H1 (cell line): Measurements from ENCODE around the gene C19orf73. TPM values are rescaled to one million over a fixed set of nuclear protein-coding genes. Genes with fewer than 3 reads are reported as not detected.
A peak's percentile ranks its signal among the peaks of the same experiment; 100 is the strongest.

Experiments used
- ASH2L ChIP-seq: fragments of 200-600, 300-600 bp; sonication (generic); IDR thresholded peaks from one replicate; pipeline ENCODE4 v1.7.1; 2017; ENCODE audit warnings: low read length
- BCL11A ChIP-seq, 2 experiments: IDR thresholded peaks; one replicate each; pipeline ENCODE4 v1.6.1; 2011; ENCODE audit warnings: low read depth in 2 of 2, low read length in 2 of 2, mild to moderate bottlenecking in 2 of 2
- BRCA1 ChIP-seq: IDR thresholded peaks from 2 replicates; pipeline ENCODE4 v1.6.1; 2012; ENCODE audit warnings: low read depth, low read length, improper control_type of control experiment
- CBX8 ChIP-seq: fragments of 300-800, 300-1000 bp; sonication (generic); IDR thresholded peaks from 2 replicates; pipeline ENCODE4 v1.7.1; 2016; ENCODE audit warnings: low read depth, low read length, borderline replicate concordance
- CTBP2 ChIP-seq: IDR thresholded peaks from 2 replicates; pipeline ENCODE4 v1.7.0; 2011; ENCODE audit warnings: borderline replicate concordance, mild to moderate bottlenecking, moderate library complexity, mixed read lengths, low read length; ENCODE audit not compliant: insufficient read depth, insufficient read length
- EGR1 ChIP-seq: IDR thresholded peaks from 2 replicates; pipeline ENCODE4 v1.6.1; 2011; ENCODE audit warnings: low read depth, low read length, borderline replicate concordance
- EP300 ChIP-seq, 2 experiments: IDR thresholded peaks; 1 replicate in 1 of 2; 2 replicates in 1 of 2; pipeline ENCODE4 v1.6.1; 2011 to 2012; ENCODE audit warnings: low read depth in 2 of 2, low read length in 2 of 2, mild to moderate bottlenecking in 2 of 2, borderline replicate concordance in 1 of 2, inconsistent platforms in 1 of 2, moderate library complexity in 1 of 2
- EZH2 ChIP-seq: fragments of 200-600 bp; sonication (generic); IDR thresholded peaks from 2 replicates; pipeline ENCODE4 v1.7.1; 2012; ENCODE audit warnings: low read depth, mild to moderate bottlenecking, moderate library complexity, low read length, inconsistent platforms; ENCODE audit not compliant: severe bottlenecking
- FOSL1 ChIP-seq: IDR thresholded peaks from 2 replicates; pipeline ENCODE4 v1.6.1; 2011; ENCODE audit warnings: mild to moderate bottlenecking, low read depth, low read length, moderate library complexity; ENCODE audit not compliant: insufficient read depth
- GTF2F1 ChIP-seq: IDR thresholded peaks from 2 replicates; pipeline ENCODE4 v1.6.1; 2012; ENCODE audit warnings: low read depth, low read length, improper control_type of control experiment, borderline replicate concordance
- HDAC2 ChIP-seq, 2 experiments: fragments of 300-600 bp in 1 of 2; sonication (generic) in 1 of 2; IDR thresholded peaks; 2 replicates each; pipeline ENCODE4 v1.6.1; 2011 to 2012; ENCODE audit warnings: low read depth in 2 of 2, low read length in 2 of 2, mild to moderate bottlenecking in 2 of 2, moderate library complexity in 2 of 2, borderline replicate concordance in 1 of 2, inconsistent platforms in 1 of 2
- KDM5A ChIP-seq: fragments of 200-600 bp; IDR thresholded peaks from 2 replicates; pipeline ENCODE4 v1.7.1; 2012; ENCODE audit warnings: mild to moderate bottlenecking, low read length, inconsistent platforms, mixed read lengths
- PHF8 ChIP-seq: fragments of 200-600 bp; sonication (generic); conservative IDR thresholded peaks from 2 replicates; pipeline ENCODE4 v1.7.1; 2012; ENCODE audit warnings: low read depth, mild to moderate bottlenecking, inconsistent platforms, low read length, moderate library complexity
- POLR2AphosphoS5 ChIP-seq: IDR thresholded peaks from 2 replicates; pipeline ENCODE4 v1.6.1; 2011; ENCODE audit warnings: low read depth, low read length
- RAD21 ChIP-seq, 2 experiments: IDR thresholded peaks in 1 of 2; conservative IDR thresholded peaks in 1 of 2; 2 replicates each; pipeline ENCODE4 v1.6.1; 2011; ENCODE audit warnings: low read depth in 2 of 2, low read length in 2 of 2, improper control_type of control experiment in 1 of 2, inconsistent platforms in 1 of 2, mild to moderate bottlenecking in 1 of 2, moderate library complexity in 1 of 2
- RXRA ChIP-seq: IDR thresholded peaks from 2 replicates; pipeline ENCODE4 v1.6.1; 2011; ENCODE audit warnings: low read depth, mild to moderate bottlenecking, low read length, moderate library complexity; ENCODE audit not compliant: insufficient read depth
- SAP30 ChIP-seq: fragments of 300-600 bp; sonication (generic); IDR thresholded peaks from 2 replicates; pipeline ENCODE4 v1.7.1; 2012; ENCODE audit warnings: low read length, moderate library complexity, mild to moderate bottlenecking, inconsistent platforms; ENCODE audit not compliant: insufficient read depth, insufficient replicate concordance
- SRF ChIP-seq: IDR thresholded peaks from 2 replicates; pipeline ENCODE4 v1.6.1; 2011; ENCODE audit warnings: mild to moderate bottlenecking, low read depth, low read length, moderate library complexity
- ZNF274 ChIP-seq: IDR thresholded peaks from 2 replicates; pipeline ENCODE4 v1.7.0; 2012; ENCODE audit warnings: low read length, borderline replicate concordance; ENCODE audit errors: extremely low read depth
- polyA plus RNA-seq, 7 experiments: library from polyadenylated mRNA; depleted of rRNA in 3 of 7; stranded (reverse) in 5 of 7; unstranded in 2 of 7; fragments of >200 nt in 5 of 7; fragments of 200-250 nt in 2 of 7; gene quantifications; 1 replicate in 5 of 7; 2 replicates in 1 of 7; 4 replicates in 1 of 7; pipeline versions ENCODE4 v1.2.1 to v1.2.3, GENCODE V29; 2011 to 2013; ENCODE audit warnings: missing spikeins in 2 of 7, mixed read lengths in 2 of 7
- total RNA-seq: library from RNA; stranded (reverse); fragmentation: NEBNext Ultra II Directional; extraction: Animal tissue kit (Norgen Biotek cat#: 25700); gene quantifications from 2 replicates; pipeline ENCODE4 v1.2.1, GENCODE V29; 2021
- TF ChIP-seq, protein P1 (sequence below): IDR thresholded peaks from 2 replicates; pipeline ENCODE4 v1.6.1; 2012; ENCODE audit warnings: inconsistent platforms
- TF ChIP-seq, protein P2 (sequence below): IDR thresholded peaks from 2 replicates; pipeline ENCODE4 v1.6.1; 2011; ENCODE audit warnings: low read length, improper control_type of control experiment

The C19orf73 gene
- total and polyA plus RNA-seq, 2 of the 8 experiments (the other 6 are each of a cell fraction or from before 2014, with no cell fraction given) = 2.5 to 4.6 TPM

DNA sequence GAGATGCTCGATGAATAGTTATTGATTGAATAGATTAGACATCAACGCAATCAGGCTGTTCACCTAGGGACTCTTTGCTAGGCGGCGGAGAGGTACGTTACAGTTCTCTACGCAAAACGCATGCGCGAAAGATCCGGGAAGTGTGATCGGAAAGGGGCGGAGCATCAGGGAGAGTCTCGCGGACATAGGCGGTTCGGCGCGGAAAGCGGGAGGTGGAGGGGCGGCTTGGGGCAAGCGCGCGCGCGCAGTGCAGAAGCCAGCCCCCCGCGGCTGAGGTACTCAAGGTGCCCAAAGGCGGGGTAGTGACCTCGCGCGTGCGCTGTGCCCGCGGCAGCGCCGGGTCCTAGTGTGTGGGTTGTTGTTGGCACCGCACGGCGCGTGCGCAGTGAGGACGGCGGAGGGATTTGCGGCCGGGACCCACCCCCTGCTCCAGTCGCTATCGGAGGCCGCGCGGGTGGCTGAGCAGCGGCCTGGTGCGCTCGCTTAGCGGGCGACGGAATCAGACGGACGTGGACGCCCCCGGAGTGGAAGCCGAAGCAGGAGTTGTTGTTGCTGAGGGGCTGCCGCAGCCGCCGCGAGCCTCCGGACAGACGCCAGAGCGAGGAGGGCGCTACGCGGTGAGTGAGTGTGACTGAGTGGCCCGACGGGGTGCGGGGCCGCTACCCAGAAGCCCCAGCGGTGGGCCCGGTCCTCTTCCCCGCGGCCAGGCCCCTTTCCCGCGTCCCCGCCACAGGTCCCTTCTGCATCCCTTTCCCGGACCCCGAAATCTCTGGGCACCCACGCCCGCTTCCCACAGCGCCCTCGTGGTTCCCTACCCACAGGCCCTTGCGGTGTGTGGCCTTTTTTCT is 33.7 kb downstream of the C19orf73 start, which contains the start of gene SNRNP70 (continued):
- TF ChIP-seq CBX8 (no peak), RAD21 (IDR thresholded peaks at IDR 0.05 in 1 of 2, conservative IDR thresholded peaks at IDR 0.05 in 1 of 2; ENCODE audit: low read depth in 2 of 2, low read length in 2 of 2) (no peak), CTBP2 (no peak), BCL11A (IDR thresholded peaks at IDR 0.05; ENCODE audit: low read depth in 2 of 2, low read length in 2 of 2) (no peak), RXRA (no peak), PHF8 (peak; percentile 100), POLR2AphosphoS5 (peak; percentile 96), ZNF274 (no peak), KDM5A (no peak), EP300 (IDR thresholded peaks at IDR 0.05; ENCODE audit: borderline replicate concordance in 1 of 2, low read depth in 2 of 2, low read length in 2 of 2) (no peak; a peak in 1 of 3 replicates), SAP30 (no peak), GTF2F1 (no peak), SRF (no peak), BRCA1 (peak; percentile 76), HDAC2 (IDR thresholded peaks at IDR 0.05; ENCODE audit: borderline replicate concordance in 1 of 2, low read depth in 2 of 2, low read length in 2 of 2) (peak in 1 of 2 experiments; percentile 62; a peak in 1 of 4 replicates), FOSL1 (peak; percentile 47; the same call in 1 of the 2 replicates), EGR1 (no peak), EZH2 (no peak), ASH2L (peak; percentile 88)
- TF ChIP-seq, protein P1, sequence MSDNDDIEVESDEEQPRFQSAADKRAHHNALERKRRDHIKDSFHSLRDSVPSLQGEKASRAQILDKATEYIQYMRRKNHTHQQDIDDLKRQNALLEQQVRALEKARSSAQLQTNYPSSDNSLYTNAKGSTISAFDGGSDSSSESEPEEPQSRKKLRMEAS = peak; percentile 52
- TF ChIP-seq, protein P2, sequence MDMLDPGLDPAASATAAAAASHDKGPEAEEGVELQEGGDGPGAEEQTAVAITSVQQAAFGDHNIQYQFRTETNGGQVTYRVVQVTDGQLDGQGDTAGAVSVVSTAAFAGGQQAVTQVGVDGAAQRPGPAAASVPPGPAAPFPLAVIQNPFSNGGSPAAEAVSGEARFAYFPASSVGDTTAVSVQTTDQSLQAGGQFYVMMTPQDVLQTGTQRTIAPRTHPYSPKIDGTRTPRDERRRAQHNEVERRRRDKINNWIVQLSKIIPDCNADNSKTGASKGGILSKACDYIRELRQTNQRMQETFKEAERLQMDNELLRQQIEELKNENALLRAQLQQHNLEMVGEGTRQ = no peak
